Loucy (cell line): ENCODE measurements around the gene CEP104.

Experiments used
- H2AFZ ChIP-seq: fragments of 200-600 bp; sonication (generic); 2 replicates; pipeline ENCODE4 v1.6.0; 2016; ENCODE audit warnings: antibody characterized with exemption, mild to moderate bottlenecking, low read length, moderate library complexity
- H3F3A ChIP-seq: fragments of 200-600 bp; 2 replicates; pipeline ENCODE4 v1.6.0; 2016; ENCODE audit warnings: antibody characterized with exemption, low read depth, mild to moderate bottlenecking
- H3K27me3 ChIP-seq: fragments of 200-600 bp; sonication (generic); 2 replicates; pipeline ENCODE4 v1.6.1; 2014; ENCODE audit warnings: low read length, mild to moderate bottlenecking; ENCODE audit not compliant: insufficient read depth, poor library complexity, severe bottlenecking
- H3K36me3 ChIP-seq: fragments of 200-600 bp; sonication (generic); 2 replicates; pipeline ENCODE4 v1.6.1; 2016; ENCODE audit warnings: low read length; ENCODE audit not compliant: insufficient read depth
- H3K4me1 ChIP-seq: fragments of 200-600 bp; sonication (generic); 2 replicates; pipeline ENCODE4 v1.5.1; 2014; ENCODE audit warnings: low read length, mild to moderate bottlenecking; ENCODE audit not compliant: insufficient read depth, poor library complexity, severe bottlenecking
- H3K4me2 ChIP-seq: fragments of 200-600 bp; sonication (generic); 2 replicates; pipeline ENCODE4 v1.6.0; 2014; ENCODE audit warnings: antibody characterized with exemption, low read length, low read depth, mild to moderate bottlenecking; ENCODE audit not compliant: poor library complexity, severe bottlenecking
- H3K4me3 ChIP-seq: fragments of 200-600 bp; sonication (generic); 2 replicates; pipeline ENCODE4 v1.5.1; 2014; ENCODE audit warnings: low read length, mild to moderate bottlenecking, mixed read lengths; ENCODE audit not compliant: poor library complexity, severe bottlenecking
- H3K79me2 ChIP-seq: fragments of 200-600 bp; sonication (generic); 2 replicates; pipeline ENCODE4 v1.6.1; 2014; ENCODE audit warnings: low read length; ENCODE audit not compliant: insufficient read depth
- H3K9ac ChIP-seq: fragments of 200-600 bp; sonication (generic); 2 replicates; pipeline ENCODE4 v1.6.0; 2014; ENCODE audit warnings: mild to moderate bottlenecking, low read depth, low read length, moderate library complexity; ENCODE audit not compliant: poor library complexity, severe bottlenecking
- H3K9me2 ChIP-seq: fragments of 200-600 bp; sonication (generic); replicated peaks from 2 replicates; pipeline ENCODE4 v1.6.1; 2016; ENCODE audit warnings: low read depth, low read length, mixed read lengths
- H3K9me3 ChIP-seq: fragments of 200-600 bp; sonication (generic); 2 replicates; pipeline ENCODE4 v1.6.1; 2014; ENCODE audit warnings: mild to moderate bottlenecking, antibody characterized with exemption, low read length, low read depth; ENCODE audit not compliant: insufficient read depth
- H4K20me1 ChIP-seq: fragments of 200-600 bp; sonication (generic); 2 replicates; pipeline ENCODE4 v1.6.0; 2014; ENCODE audit warnings: antibody characterized with exemption, low read length, mild to moderate bottlenecking; ENCODE audit not compliant: insufficient read depth, poor library complexity, severe bottlenecking
- EZH2phosphoT487 ChIP-seq: fragments of 200-600 bp; IDR thresholded peaks from 2 replicates; pipeline ENCODE4 v1.6.1; 2018; ENCODE audit warnings: antibody characterized with exemption, mild to moderate bottlenecking, moderate library complexity, borderline replicate concordance
- TF ChIP-seq, protein P1 (sequence below): fragments of 200-600 bp; sonication (generic); conservative IDR thresholded peaks from 2 replicates; pipeline ENCODE4 v1.5.1; 2014; ENCODE audit warnings: mild to moderate bottlenecking, antibody characterized with exemption, low read length

CEP104 gene

DNA sequence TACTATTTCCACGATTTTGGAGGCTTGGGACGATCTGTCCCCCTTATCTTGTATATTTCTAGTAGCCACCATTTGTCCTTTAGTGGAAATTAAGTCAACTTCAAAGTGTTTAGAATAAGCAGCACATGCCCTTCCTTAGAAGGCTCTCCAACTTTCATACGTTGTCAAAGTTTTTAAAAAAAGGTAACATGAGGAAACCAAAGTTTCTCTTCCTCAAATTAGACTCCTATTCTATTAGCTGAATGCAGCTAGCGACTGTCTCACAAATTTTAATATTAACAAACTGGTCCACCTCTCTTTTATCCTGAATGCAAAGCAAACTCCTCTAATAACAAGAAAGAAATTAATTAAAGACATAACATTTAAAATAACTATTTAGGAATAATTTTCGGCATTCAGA, 36.2 kb upstream of the CEP104 start:
- no peak for TF ChIP-seq EZH2phosphoT487
- TF ChIP-seq, protein P1, sequence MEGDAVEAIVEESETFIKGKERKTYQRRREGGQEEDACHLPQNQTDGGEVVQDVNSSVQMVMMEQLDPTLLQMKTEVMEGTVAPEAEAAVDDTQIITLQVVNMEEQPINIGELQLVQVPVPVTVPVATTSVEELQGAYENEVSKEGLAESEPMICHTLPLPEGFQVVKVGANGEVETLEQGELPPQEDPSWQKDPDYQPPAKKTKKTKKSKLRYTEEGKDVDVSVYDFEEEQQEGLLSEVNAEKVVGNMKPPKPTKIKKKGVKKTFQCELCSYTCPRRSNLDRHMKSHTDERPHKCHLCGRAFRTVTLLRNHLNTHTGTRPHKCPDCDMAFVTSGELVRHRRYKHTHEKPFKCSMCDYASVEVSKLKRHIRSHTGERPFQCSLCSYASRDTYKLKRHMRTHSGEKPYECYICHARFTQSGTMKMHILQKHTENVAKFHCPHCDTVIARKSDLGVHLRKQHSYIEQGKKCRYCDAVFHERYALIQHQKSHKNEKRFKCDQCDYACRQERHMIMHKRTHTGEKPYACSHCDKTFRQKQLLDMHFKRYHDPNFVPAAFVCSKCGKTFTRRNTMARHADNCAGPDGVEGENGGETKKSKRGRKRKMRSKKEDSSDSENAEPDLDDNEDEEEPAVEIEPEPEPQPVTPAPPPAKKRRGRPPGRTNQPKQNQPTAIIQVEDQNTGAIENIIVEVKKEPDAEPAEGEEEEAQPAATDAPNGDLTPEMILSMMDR: no peak
- peaks cover 56% of the 10 kb centered on the region for H3K79me2 ChIP-seq
- no peaks in the 10 kb centered on the region for H3K9me2 ChIP-seq
- H3K9me3 ChIP-seq: no peaks in the 10 kb centered on the region
- no peak overlapping the region for H3K4me2 ChIP-seq
- H4K20me1 ChIP-seq: peaks cover 19% of the 10 kb centered on the region
- H2AFZ ChIP-seq: no peak overlapping the region
- H3K4me1 ChIP-seq: peaks cover 19% of the 10 kb centered on the region
- no peaks in the 10 kb centered on the region for H3F3A ChIP-seq
- H3K27me3 ChIP-seq: no peaks in the 10 kb centered on the region
- H3K4me3 ChIP-seq: no peak overlapping the region
- H3K36me3 ChIP-seq: peaks cover 32% of the 10 kb centered on the region; the same call in 1 of the 2 replicates
- no peak overlapping the region for H3K9ac ChIP-seq

DNA sequence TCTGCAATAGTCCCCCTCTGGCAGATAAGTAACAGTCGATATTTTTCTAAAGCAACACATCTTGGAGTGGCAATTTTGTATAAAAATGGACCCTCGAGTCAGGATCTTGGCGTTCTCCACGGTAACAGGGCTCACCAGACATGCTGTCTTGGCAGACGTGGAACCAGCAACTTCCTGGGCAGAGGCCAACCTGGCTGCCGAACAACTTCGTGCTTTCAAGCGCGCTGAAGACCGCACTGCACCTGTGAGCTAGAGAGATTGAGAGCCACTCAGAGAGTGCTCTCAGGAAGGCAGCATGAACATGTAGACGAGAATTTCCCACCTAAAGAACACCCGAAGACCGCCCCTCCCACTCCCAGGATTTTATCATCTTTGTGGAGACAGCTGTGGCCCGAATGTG, 35.7 kb upstream of the CEP104 start:
- peaks cover 19% of the 10 kb centered on the region for H3K4me1 ChIP-seq
- no peaks in the 10 kb centered on the region for H3F3A ChIP-seq
- peaks cover 36% of the 10 kb centered on the region; the same call in 1 of the 2 replicates for H3K36me3 ChIP-seq
- peaks cover 19% of the 10 kb centered on the region for H4K20me1 ChIP-seq
- H3K4me2 ChIP-seq: no peak overlapping the region
- no peak overlapping the region for H3K4me3 ChIP-seq
- H2AFZ ChIP-seq: no peak overlapping the region
- H3K79me2 ChIP-seq: peaks cover 51% of the 10 kb centered on the region
- TF ChIP-seq EZH2phosphoT487: no peak
- TF ChIP-seq, protein P1: no peak
- H3K9ac ChIP-seq: no peak overlapping the region
- no peaks in the 10 kb centered on the region for H3K9me2 ChIP-seq
- H3K9me3 ChIP-seq: no peaks in the 10 kb centered on the region
- no peaks in the 10 kb centered on the region for H3K27me3 ChIP-seq

DNA sequence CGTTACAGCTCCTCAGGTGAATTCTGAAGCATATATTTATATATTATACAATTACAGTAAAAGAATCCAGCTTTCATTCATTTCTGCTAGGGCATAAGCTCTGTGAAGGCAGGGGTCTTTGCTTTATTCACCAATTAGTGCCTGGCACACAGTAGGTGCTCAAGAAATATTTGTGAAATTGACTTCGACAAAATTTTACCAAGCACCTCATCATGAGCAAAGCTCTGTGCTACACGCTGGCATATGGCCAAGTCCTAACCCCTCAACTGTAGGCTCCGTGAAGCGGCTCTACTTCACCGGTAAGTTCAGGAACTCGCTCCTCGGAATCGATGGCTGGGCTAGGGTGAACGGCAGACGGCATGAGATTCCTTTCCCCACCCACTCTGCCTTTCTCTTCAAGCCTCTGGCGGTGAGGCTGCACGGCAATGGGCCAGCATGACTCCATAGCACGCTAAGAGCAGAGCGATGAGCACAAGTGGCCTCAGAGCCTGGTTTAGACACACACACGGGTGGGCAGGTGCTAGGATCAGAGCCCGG, 34.4 kb upstream of the CEP104 start:
- Histone ChIP-seq H3K9ac (no peak overlapping the region), H3K4me1 (peaks cover 9% of the 10 kb centered on the region), H3K9me3 (no peaks in the 10 kb centered on the region), H3F3A (no peaks in the 10 kb centered on the region), H4K20me1 (peaks cover 9% of the 10 kb centered on the region), H3K79me2 (peaks cover 38% of the 10 kb centered on the region), H3K36me3 (peaks cover 43% of the 10 kb centered on the region; the same call in 1 of the 2 replicates), H3K4me3 (no peak overlapping the region), H3K27me3 (no peaks in the 10 kb centered on the region), H3K9me2 (no peaks in the 10 kb centered on the region), H3K4me2 (no peak overlapping the region), H2AFZ (no peak overlapping the region)
- TF ChIP-seq, protein P1: no peak
- no peak for TF ChIP-seq EZH2phosphoT487
